PFSK-1 (cell line): ENCODE results near the gene RPRML.

ENCODE experiments used
- POLR2AphosphoS5 ChIP-seq: IDR thresholded peaks from 2 replicates; pipeline ENCODE4 v1.6.1; 2012; ENCODE audit warnings: low read depth, mild to moderate bottlenecking, control low read depth, low read length, moderate library complexity
- SIN3A ChIP-seq: IDR thresholded peaks from 2 replicates; pipeline ENCODE4 v1.6.1; 2012; ENCODE audit warnings: mild to moderate bottlenecking, low read length, moderate library complexity, borderline replicate concordance; ENCODE audit not compliant: insufficient read depth
- TAF1 ChIP-seq: IDR thresholded peaks from 2 replicates; pipeline ENCODE4 v1.6.1; 2012; ENCODE audit warnings: low read length, control low read depth, borderline replicate concordance; ENCODE audit not compliant: insufficient read depth
- TF ChIP-seq, protein P1 (sequence below), 2 experiments: IDR thresholded peaks; 2 replicates each; pipeline versions ENCODE4 v1.6.1 to v1.8.0; 2011 to 2012; ENCODE audit warnings: low read depth in 2 of 2, low read length in 2 of 2, control low read depth in 1 of 2, inconsistent platforms in 1 of 2, mild to moderate bottlenecking in 1 of 2, moderate library complexity in 1 of 2; ENCODE audit not compliant: insufficient read depth in 1 of 2

DNA sequence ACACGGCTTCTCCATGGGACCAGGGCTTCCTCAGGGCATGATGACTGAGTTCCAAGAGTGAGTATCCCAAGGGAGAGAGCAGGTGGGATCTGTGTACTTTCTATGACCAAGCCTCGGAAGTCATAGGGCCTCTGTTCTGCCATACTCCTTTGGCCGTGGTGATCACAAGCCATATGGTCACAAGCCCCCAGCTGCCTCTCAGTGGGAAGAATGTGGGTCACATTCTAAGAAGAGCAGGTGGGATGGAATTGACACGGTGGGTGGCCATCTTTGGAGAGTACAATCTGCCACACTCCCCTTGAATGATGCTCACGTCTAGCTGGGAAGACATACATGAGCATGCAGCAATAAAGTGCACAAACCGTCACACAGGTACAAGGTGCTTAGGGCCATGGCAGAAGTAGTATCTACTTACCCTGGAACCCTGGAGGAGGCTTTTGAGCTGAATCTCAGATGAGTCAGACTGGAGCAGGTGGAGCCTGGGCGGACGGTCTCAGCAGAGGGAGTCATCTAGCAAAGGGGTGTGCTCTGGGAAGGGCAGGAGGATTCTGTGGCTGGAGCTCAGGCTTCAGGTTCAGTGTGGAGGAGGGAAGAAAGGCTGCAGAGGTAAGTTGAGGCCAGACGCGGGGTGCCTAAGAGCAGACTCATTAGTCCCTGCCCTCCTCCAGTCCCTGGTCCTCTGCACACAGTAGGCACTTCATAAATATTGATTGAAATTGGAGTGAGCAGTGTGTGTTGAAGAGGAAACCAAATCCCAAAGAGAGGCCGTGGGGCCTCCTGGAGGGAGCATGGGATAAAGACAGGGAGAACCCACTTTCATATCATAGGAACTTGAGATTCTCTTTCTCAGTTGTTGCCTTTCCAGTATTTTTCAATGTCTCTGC is 29.5 kb downstream of the RPRML start:
- TF ChIP-seq, protein P1, sequence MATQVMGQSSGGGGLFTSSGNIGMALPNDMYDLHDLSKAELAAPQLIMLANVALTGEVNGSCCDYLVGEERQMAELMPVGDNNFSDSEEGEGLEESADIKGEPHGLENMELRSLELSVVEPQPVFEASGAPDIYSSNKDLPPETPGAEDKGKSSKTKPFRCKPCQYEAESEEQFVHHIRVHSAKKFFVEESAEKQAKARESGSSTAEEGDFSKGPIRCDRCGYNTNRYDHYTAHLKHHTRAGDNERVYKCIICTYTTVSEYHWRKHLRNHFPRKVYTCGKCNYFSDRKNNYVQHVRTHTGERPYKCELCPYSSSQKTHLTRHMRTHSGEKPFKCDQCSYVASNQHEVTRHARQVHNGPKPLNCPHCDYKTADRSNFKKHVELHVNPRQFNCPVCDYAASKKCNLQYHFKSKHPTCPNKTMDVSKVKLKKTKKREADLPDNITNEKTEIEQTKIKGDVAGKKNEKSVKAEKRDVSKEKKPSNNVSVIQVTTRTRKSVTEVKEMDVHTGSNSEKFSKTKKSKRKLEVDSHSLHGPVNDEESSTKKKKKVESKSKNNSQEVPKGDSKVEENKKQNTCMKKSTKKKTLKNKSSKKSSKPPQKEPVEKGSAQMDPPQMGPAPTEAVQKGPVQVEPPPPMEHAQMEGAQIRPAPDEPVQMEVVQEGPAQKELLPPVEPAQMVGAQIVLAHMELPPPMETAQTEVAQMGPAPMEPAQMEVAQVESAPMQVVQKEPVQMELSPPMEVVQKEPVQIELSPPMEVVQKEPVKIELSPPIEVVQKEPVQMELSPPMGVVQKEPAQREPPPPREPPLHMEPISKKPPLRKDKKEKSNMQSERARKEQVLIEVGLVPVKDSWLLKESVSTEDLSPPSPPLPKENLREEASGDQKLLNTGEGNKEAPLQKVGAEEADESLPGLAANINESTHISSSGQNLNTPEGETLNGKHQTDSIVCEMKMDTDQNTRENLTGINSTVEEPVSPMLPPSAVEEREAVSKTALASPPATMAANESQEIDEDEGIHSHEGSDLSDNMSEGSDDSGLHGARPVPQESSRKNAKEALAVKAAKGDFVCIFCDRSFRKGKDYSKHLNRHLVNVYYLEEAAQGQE (IDR thresholded peaks at IDR 0.05; ENCODE audit: insufficient read depth in 1 of 2, low read depth in 2 of 2, low read length in 2 of 2): no peak
- no peak for TF ChIP-seq POLR2AphosphoS5
- TF ChIP-seq SIN3A: no peak
- no peak for TF ChIP-seq TAF1
